Effector memory CD4-positive, alpha-beta T cell (primary cell): ENCODE results near the gene CRLF2.
"Not testable (repeated sequence)": the region's sequence is repeated elsewhere in the genome, so short reads cannot be mapped to it uniquely, and the experiment has no call there.

ENCODE experiments used
- DNase-seq, 3 donors: peaks; one replicate each; pipeline ENCODE4 v3.0.0-alpha.2; 2020
- H3K27ac ChIP-seq: 2 replicates; pipeline ENCODE4 v1.7.0; 2013; ENCODE audit warnings: mild to moderate bottlenecking, low read length, moderate library complexity; ENCODE audit not compliant: insufficient read depth, poor library complexity, severe bottlenecking
- H3K27me3 ChIP-seq: replicated peaks from 2 replicates; pipeline ENCODE4 v1.7.0; 2013; ENCODE audit warnings: mild to moderate bottlenecking, low read length; ENCODE audit not compliant: insufficient read depth, control insufficient read depth, poor library complexity, severe bottlenecking
- H3K36me3 ChIP-seq: 2 replicates; pipeline ENCODE4 v1.7.0; 2013; ENCODE audit warnings: mild to moderate bottlenecking, low read length, moderate library complexity; ENCODE audit not compliant: control insufficient read depth, insufficient read depth
- H3K4me1 ChIP-seq: 2 replicates; pipeline ENCODE4 v1.7.0; 2013; ENCODE audit warnings: low read length, mild to moderate bottlenecking; ENCODE audit not compliant: control insufficient read depth, insufficient read depth, poor library complexity, severe bottlenecking
- H3K4me3 ChIP-seq: 2 replicates; pipeline ENCODE4 v1.7.0; 2013; ENCODE audit warnings: low read length, low read depth, mild to moderate bottlenecking; ENCODE audit not compliant: insufficient read depth, poor library complexity, severe bottlenecking
- H3K9me3 ChIP-seq: 2 replicates; pipeline ENCODE4 v1.7.0; 2013; ENCODE audit warnings: mild to moderate bottlenecking, low read length, moderate library complexity; ENCODE audit not compliant: control insufficient read depth

The CRLF2 gene

DNA sequence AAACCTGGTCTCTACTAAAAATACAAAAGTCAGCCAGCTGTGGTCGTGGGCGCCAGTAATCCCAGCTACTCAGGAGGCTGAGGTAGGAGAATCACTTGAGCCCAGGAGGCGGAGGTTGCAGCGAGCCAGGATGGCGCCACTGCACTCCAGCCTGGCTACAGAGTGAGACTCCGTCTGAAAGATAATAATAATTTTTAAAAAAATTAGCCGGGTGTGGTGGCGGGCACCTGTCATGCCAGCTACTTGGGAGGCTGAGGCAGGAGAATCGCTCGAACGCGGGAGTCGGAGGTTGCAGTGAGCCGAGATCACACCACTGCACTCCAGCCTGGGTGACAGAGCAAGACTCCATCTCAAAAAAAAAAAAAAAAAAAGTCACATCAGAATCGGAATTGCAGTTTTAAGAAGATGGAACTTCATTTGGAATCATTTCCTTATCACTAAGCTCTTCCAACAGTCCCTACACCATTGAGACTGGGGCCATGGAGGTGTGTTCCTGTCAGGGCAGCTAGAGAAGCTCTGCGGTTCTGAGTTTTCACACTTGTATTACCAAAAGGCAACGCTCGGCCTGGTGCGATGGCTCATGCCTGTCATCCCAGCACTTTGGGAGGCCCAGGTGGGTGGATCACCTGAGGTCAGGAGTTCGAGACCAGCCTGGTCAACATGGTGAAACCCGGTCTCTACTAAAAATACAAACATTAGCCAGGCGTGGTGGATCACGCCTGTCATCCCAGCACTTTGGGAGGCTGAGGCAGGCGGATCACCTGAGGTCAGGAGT, 55.6 kb downstream of the CRLF2 start:
- H3K36me3 ChIP-seq, H3K9me3 ChIP-seq, H3K4me3 ChIP-seq, H3K27ac ChIP-seq, DNase-seq, H3K27me3 ChIP-seq, H3K4me1 ChIP-seq: not testable (repeated sequence)

DNA sequence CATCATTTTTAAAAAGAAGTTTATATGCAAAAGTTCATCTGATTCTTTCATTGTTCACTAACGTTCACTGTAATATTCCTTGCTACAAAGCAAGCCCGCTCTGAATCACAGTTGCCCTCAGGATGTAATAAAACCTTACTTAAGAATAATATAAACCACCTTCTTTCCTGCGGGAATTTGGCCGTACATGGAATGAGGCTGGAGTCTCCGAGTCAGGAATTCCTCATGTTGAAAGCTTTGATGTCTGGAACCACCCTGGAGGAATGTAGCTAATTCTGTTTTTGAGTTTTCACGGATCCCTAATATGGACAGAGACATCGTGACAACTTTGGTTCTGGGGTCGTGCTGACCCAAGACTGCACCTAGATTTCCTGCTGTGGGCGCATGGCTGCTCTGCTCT, 58.5 kb downstream of the CRLF2 start:
- Histone ChIP-seq H3K36me3 (no peaks in the 10 kb centered on the region), H3K4me3 (no peak overlapping the region), H3K9me3 (no peaks in the 10 kb centered on the region), H3K27ac (no peak overlapping the region), H3K4me1 (no peaks in the 10 kb centered on the region), H3K27me3 (no peaks in the 10 kb centered on the region)
- no peak for DNase-seq

DNA sequence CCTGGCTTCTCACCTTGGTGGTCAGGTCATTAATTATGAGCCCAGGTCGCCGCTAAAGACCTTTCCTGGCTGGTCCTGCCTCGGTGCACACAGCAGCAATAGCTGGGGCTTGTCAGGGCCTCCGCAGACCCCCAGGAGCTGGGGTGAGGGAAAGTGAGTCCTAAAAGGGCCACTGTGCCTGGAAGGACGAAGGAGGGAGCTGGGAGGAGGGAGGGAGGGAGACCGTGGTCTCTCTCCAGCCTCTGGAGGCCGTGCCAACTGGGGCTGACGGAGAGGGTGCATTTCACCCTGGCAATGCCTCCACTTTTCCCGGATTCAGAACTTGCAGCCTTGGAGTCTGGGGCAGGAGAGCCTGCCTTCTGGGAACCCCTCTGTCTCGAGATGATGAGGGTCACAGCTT, 60.4 kb downstream of the CRLF2 start:
- H3K36me3 ChIP-seq, result no peaks in the 10 kb centered on the region
- H3K27ac ChIP-seq, result no peak overlapping the region
- no peaks in the 10 kb centered on the region for H3K4me1 ChIP-seq
- H3K27me3 ChIP-seq, result no peaks in the 10 kb centered on the region
- H3K4me3 ChIP-seq, result no peak overlapping the region
- no peak for DNase-seq
- no peaks in the 10 kb centered on the region for H3K9me3 ChIP-seq

DNA sequence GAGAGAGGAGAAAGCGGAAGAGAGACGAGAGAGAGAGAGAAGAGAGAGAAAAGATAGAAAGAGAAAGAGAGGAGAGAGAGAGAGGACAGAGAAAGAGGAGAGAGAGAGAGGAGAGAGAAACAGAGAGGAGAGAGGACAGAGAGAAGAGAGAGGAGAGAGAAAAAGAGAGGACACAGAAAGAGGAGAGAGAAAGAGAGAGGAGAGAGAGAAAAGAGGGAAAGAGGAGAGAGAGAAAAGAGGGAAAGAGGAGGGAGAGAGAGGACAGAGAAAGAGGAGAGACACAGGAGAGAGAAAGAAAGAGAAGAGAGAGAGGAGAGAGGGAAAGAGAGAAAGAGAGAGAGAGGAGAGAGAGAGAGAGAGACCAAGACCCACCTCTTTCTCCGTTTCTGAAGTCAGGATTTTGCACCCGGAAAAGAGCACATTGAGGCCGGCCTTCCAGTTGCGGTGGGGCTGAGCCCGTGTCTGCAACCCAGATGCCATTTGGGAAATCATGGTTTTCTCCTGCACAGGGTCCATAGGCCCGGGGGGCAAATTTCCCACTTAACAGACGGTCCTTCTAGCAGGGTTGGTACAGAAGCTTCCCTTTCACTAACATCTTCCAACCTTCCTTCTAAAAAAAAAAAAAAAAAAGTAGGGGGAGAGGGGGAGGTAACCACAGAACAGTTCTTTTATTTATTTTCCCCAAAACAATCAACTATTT, 60.9 kb downstream of the CRLF2 start:
- no peaks in the 10 kb centered on the region for H3K9me3 ChIP-seq
- no peak overlapping the region for H3K4me3 ChIP-seq
- no peaks in the 10 kb centered on the region for H3K27me3 ChIP-seq
- no peaks in the 10 kb centered on the region for H3K4me1 ChIP-seq
- no peaks in the 10 kb centered on the region for H3K36me3 ChIP-seq
- H3K27ac ChIP-seq, result no peak overlapping the region
- DNase-seq, result no peak

DNA sequence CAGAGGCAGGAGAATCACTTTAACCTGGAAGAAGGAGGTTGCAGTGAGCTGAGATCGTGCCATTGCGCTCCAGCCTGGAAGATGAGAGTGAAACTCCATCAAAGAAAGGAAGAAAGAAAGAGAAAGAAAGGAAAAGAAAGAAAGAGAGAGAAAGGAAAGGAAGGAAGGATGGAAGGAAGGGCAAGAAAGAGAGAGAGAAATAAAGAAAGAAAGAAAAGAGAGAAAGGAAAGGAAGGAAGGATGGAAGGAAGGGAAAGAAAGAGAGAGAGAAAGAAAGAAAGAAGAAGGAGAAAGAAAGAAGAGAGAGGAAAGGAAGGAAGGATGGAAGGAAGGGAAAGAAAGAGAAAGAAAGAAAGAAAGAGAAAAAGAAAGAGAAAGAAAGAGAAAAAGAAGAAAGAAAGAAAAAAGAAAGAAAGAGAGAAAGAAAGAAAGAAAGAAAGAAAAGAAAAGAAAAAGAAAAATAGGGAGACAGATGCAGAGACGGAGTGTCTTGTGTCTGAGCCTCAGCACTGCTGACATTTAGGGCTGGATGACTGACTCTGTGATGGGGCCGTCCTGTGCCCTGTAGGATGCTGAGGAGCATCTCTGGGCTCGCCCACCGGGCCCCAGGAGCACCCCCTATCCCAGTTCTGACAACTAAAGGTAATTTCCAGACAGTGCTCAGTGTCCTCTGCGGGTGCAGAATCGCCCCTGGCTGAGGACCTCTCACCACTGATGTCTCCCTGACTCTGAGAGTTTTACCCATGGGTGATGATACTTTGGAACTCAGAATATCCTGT, 61.7 kb downstream of the CRLF2 start:
- H3K27ac ChIP-seq, result no peak overlapping the region
- H3K4me1 ChIP-seq, result no peaks in the 10 kb centered on the region
- no peak for DNase-seq
- H3K9me3 ChIP-seq, result no peaks in the 10 kb centered on the region
- H3K4me3 ChIP-seq, result no peak overlapping the region
- H3K36me3 ChIP-seq, result no peaks in the 10 kb centered on the region
- H3K27me3 ChIP-seq, result no peaks in the 10 kb centered on the region

DNA sequence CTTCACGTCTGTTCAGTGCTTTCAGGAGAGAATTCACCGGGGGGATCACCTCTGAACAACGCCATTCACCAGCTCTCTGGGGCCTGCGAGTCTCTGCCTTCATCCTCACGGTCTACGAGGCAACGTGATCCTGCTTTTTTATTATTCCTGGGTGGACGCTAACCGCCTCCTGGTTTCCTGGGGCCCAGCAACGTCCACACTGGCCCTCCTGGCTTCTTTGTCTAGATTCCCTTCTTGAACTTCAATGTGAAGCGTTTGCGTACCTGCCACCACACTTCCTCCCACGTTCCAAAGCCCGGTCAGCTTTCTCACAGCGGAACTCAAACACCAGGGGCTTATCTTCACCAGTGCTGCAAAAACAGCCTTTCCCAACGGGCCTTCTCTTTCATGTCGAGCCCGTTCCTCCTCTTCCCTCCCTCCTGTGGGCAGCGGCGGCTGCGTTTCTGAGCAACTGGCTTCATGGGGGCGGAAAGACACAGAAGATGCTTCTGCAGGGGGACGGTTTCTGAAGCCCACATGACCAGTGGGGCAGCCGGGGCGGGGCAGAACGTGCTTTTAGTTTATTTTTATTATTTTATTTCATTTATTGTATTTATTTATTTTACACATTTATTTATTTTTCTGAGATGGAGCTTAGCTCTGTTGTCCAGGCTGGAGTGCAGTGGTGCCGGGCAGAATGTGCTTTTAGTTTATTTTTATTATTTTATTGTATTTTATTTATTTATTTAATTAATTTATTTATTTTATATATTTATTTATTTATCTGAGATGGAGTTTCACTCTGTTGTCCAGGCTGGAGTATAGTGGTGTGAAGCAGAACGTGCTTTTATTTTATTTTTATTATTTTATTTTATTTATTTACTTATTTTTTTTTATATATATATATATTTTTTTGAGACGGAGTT, 64.6 kb downstream of the CRLF2 start:
- Histone ChIP-seq H3K27me3 (no peaks in the 10 kb centered on the region), H3K4me1 (no peaks in the 10 kb centered on the region), H3K9me3 (no peaks in the 10 kb centered on the region), H3K27ac (no peak overlapping the region), H3K36me3 (no peaks in the 10 kb centered on the region), H3K4me3 (no peak overlapping the region)
- DNase-seq, result no peak

DNA sequence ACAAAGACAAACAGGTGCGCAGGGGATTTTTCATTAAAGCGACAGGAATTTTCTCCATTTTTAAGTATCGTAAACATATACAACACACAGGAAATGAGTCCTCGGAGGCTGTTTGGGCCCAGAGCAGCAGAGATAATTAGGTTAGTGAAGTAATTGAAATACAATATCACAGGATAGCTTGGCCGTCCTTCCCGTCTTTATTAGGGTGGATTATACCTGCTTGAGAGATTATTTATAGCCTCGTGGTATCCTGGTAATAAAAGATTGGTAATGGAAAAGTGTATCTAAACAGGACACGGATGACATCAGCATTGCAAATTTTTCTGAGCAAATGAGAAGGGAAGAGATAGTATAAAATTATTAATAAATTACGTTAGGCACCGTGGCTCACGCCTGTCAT, 68.2 kb downstream of the CRLF2 start:
- H3K36me3 ChIP-seq, result no peaks in the 10 kb centered on the region
- no peak for DNase-seq
- no peaks in the 10 kb centered on the region for H3K9me3 ChIP-seq
- no peak overlapping the region for H3K4me3 ChIP-seq
- H3K27me3 ChIP-seq, result no peaks in the 10 kb centered on the region
- H3K4me1 ChIP-seq, result no peaks in the 10 kb centered on the region
- no peak overlapping the region for H3K27ac ChIP-seq
